NCI-H2196 (cell line): Measurements from ENCODE around the gene VDR.
A peak's percentile ranks its signal among the peaks of the same experiment; 100 is the strongest.
"Not testable (repeated sequence)": the region's sequence is repeated elsewhere in the genome, so short reads cannot be mapped to it uniquely, and the experiment has no call there.

Source experiments
- DNase-seq: peaks from one replicate; lab custom pipeline; 2025; ENCODE audit not compliant: unreplicated experiment; lab: John Stamatoyannopoulos, UW

Gene VDR

GRCh38 chr12:47850153-47851084, 54.4 kb downstream of the VDR start:
- no peak for DNase-seq

- no peak for DNase-seq
These were observed 55.5 kb downstream of the VDR start for GRCh38 chr12:47849261-47849660.

GRCh38 chr12:47848853-47849252, 55.9 kb downstream of the VDR start:
- DNase-seq, result no peak

- no peak for DNase-seq
These were observed 58.3 kb downstream of the VDR start for GRCh38 chr12:47846294-47846996.

- DNase-seq, result no peak
These were observed 59.7 kb downstream of the VDR start for GRCh38 chr12:47845081-47845480.

- no peak for DNase-seq
These were observed 60.4 kb downstream of the VDR start for GRCh38 chr12:47844264-47845019.

GRCh38 chr12:47843226-47843980, 61.4 kb downstream of the VDR start:
- no peak for DNase-seq

- DNase-seq, result not testable (repeated sequence)
These were observed 62.3 kb downstream of the VDR start for GRCh38 chr12:47842543-47842942.

- no peak for DNase-seq
These were observed 62.9 kb downstream of the VDR start for GRCh38 chr12:47841910-47842309.

GRCh38 chr12:47841501-47841900, 63.3 kb downstream of the VDR start:
- DNase-seq, result no peak

- DNase-seq, result no peak
These were observed 64.2 kb downstream of the VDR start for GRCh38 chr12:47840571-47840970.

GRCh38 chr12:47839214-47839876, 65.4 kb downstream of the VDR start:
- DNase-seq, result no peak

GRCh38 chr12:47838286-47838931, 66.4 kb downstream of the VDR start:
- peak; percentile 17 for DNase-seq

- peak; percentile 70 for DNase-seq
These were observed 67.3 kb downstream of the VDR start for GRCh38 chr12:47837190-47838171.

GRCh38 chr12:47835831-47836155, 69.0 kb downstream of the VDR start:
- DNase-seq, result no peak

GRCh38 chr12:47835006-47835830, 69.6 kb downstream of the VDR start:
- no peak for DNase-seq

GRCh38 chr12:47834199-47834903, 70.4 kb downstream of the VDR start:
- no peak for DNase-seq
